Heart right ventricle (tissue), 16 donors: ENCODE results near the gene PRPS1. TPM values are rescaled to one million over a fixed set of nuclear protein-coding genes. Genes with fewer than 3 reads are reported as not detected.

ENCODE experiments used
- ATAC-seq, 8 donors: fragments of 200-7000 bp; cut with Tn5 transposase; one replicate each; pipeline ENCODE4 v1.9.1; 2020; ENCODE audit warnings: mild to moderate bottlenecking in 8 of 8, moderate library complexity in 8 of 8, moderate number of reproducible peaks in 1 of 8
- DNase-seq, 2 donors: peaks; one replicate each; pipeline ENCODE4 v3.0.0-alpha.2; 2020
- H3K27ac ChIP-seq, 10 donors: fragments of 200-600 bp; sonication (generic) in 2 of 10; one replicate each; pipeline versions ENCODE4 v1.5.0 to v1.8.0; 2020 to 2022; ENCODE audit warnings: mild to moderate bottlenecking in 3 of 10
- H3K27me3 ChIP-seq, 7 donors: fragments of 200-600 bp; one replicate each; pipeline ENCODE4 v1.8.0; 2021 to 2022; ENCODE audit warnings: mild to moderate bottlenecking in 2 of 7
- H3K36me3 ChIP-seq, 9 donors: fragments of 200-600 bp; sonication (generic) in 1 of 9; one replicate each; pipeline versions ENCODE4 v1.5.0 to v1.8.0; 2020 to 2022; ENCODE audit warnings: mild to moderate bottlenecking in 2 of 9
- H3K4me1 ChIP-seq, 9 donors: fragments of 200-600 bp; sonication (generic) in 1 of 9; one replicate each; pipeline versions ENCODE4 v1.5.0 to v1.8.0; 2020 to 2022; ENCODE audit warnings: mild to moderate bottlenecking in 4 of 9
- H3K4me3 ChIP-seq, 10 donors: fragments of 200-600 bp; sonication (generic) in 2 of 10; one replicate each; pipeline versions ENCODE4 v1.5.0 to v1.8.0; 2020 to 2022; ENCODE audit warnings: mild to moderate bottlenecking in 7 of 10, moderate library complexity in 2 of 10
- H3K9me3 ChIP-seq, 11 donors: fragments of 200-600 bp in 10 of 11; sonication (generic) in 2 of 11; one replicate each; pipeline versions ENCODE4 v1.5.0 to v1.8.0; 2013 to 2022; ENCODE audit warnings: mild to moderate bottlenecking in 2 of 11, control low read depth in 1 of 11, moderate library complexity in 1 of 11
- CTCF ChIP-seq, 9 donors: fragments of 200-600 bp; sonication (generic) in 2 of 9; IDR thresholded peaks; one replicate each; pipeline versions ENCODE4 v1.5.0 to v1.8.0; 2021 to 2022; ENCODE audit warnings: antibody characterized with exemption in 9 of 9, mild to moderate bottlenecking in 5 of 9, moderate library complexity in 1 of 9
- WGBS, 2 donors: extraction: QIAGEN DNeasy Blood & Tissue Kit; methylation state at CpG; one replicate each; pipeline ENCODE4 v1.1.7; 2013; ENCODE audit warnings: inconsistent platforms in 1 of 2; 5-methylcytosine and 5-hydroxymethylcytosine counted together
- intact Hi-C, 10 donors: fragments of 100-400 bp; cut with DNase I; formaldehyde crosslinking; loops; one replicate each; pipeline versions ENCODE4 v1.11.1 to v1.14.2; 2022
- polyA plus RNA-seq, 2 donors: library from polyadenylated mRNA; stranded (reverse); fragments of 200-250 nt; gene quantifications; one replicate each; pipeline ENCODE4 v1.2.3, GENCODE V29; 2013
- total RNA-seq, 10 donors: library from RNA; stranded (reverse); fragmentation: NEBNext Ultra II Directional in 3 of 10; extraction: Animal tissue kit (Norgen Biotek cat#: 25700) in 3 of 10; gene quantifications; one replicate each; pipeline versions ENCODE4 v1.2.1 to v1.2.4, GENCODE V29; 2021 to 2023
- donor health status: Arrhythmogenic right ventricular cardiomyopathy.
- donor health status: ischemic (EF 13 %, LVEDD 7.1; RV severe dilation, severe dysfunction).
- donor health status: healthy with polysubstance abuse.
- donor health status: DM: no; HTN: yes; CAD: no.
- donor health status: DM: no; HTN: no; CAD: no.
- donor health status: ischemic (EF 25% LVEDD 6.9; RV normal size, moderate dysfunction).
- donor health status: ischemic (EF 25% LVEDD 5.7; RV mildly dilated, moderate dysfunction).
- donor health status: healthy.
- donor health status: DM: yes; HTN: yes; CAD: no.
- donor health status: Ischemic cardiomyopathy.
- donor health status: ischemic (EF 35%, LVEDD 5.7; RV mildly dilated, moderate dysfunction).
- donor health status: nonischemic (EF 11% LVEDD 7.7; RV severe dilation, severe dysfunction).
- donor health status: DM: yes; HTN: yes; CAD: no.
- donor health status: PGD.
- donor health status: ischemic (EF 29% LVEDD 5.4; RV normal size, mild dysfunction).
- donor health status: nonischemic (EF 23%, LVEDD 6.1; RV moderate dilation, normal function).

The PRPS1 gene
- total and polyA plus RNA-seq, 12 donors: 4.9 to 31.6 (median 27.0) TPM

GRCh38 chrX:107678957-107679740 is 50.8 kb downstream of the PRPS1 start:
- DNase-seq: peak; percentile 66 to 83
- TF ChIP-seq CTCF (IDR thresholded peaks at IDR 0.05): no peak
- ATAC-seq: peak in 7 of 8 donors; percentile 24 to 54 (median 44)
- Histone ChIP-seq H3K4me3 (no peak overlapping the region), H3K4me1 (peaks cover 3 to 67% (median 47%) of the 10 kb centered on the region in 9 donors), H3K27ac (peak overlapping the region; percentile 65 to 92 (median 90)), H3K36me3 (no peaks in the 10 kb centered on the region), H3K9me3 (no peaks in the 10 kb centered on the region), H3K27me3 (peaks cover 0 to 58% (median 0%) of the 10 kb centered on the region in 7 donors)
- intact Hi-C loops: loop anchor here in 6 of 10 donors (5.0 to 10.0 kb wide), 4 partner anchors 33 to 53 kb away; no protein-coding TSS in a partner anchor
- WGBS, 2 donors: 73 to 74% methylated on average over 7 to 8 of the region's 8 CpGs

- DNase-seq (no peak), ATAC-seq (no peak)
- no peak overlapping the region for H3K4me3 ChIP-seq
- 97 to 100% methylated on average over 3 of the region's 3 CpGs for WGBS, 2 donors
- H3K4me1 ChIP-seq: peaks cover 3 to 66% (median 45%) of the 10 kb centered on the region in 9 donors
- TF ChIP-seq CTCF (IDR thresholded peaks at IDR 0.05): no peak
- H3K36me3 ChIP-seq: no peaks in the 10 kb centered on the region
- H3K27me3 ChIP-seq: peaks cover 0 to 50% (median 0%) of the 10 kb centered on the region in 7 donors
- H3K9me3 ChIP-seq: no peaks in the 10 kb centered on the region
- intact Hi-C loops: no loop called here
- H3K27ac ChIP-seq: peak overlapping the region in 2 of 10 donors; percentile 9 to 16
Measured at GRCh38 chrX:107682256-107682655, 53.9 kb downstream of the PRPS1 start.

- H3K36me3 ChIP-seq: no peaks in the 10 kb centered on the region
- no peak for TF ChIP-seq CTCF (IDR thresholded peaks at IDR 0.05)
- H3K9me3 ChIP-seq: no peaks in the 10 kb centered on the region
- DNase-seq: no peak
- WGBS, 2 donors: 21 to 36% methylated on average over 4 of the region's 4 CpGs
- no peak overlapping the region for H3K4me3 ChIP-seq
- H3K4me1 ChIP-seq: peaks cover 3 to 58% (median 34%) of the 10 kb centered on the region in 9 donors
- ATAC-seq: peak in 7 of 8 donors; percentile 7 to 68 (median 43)
- peak overlapping the region in 8 of 10 donors; percentile 12 to 81 (median 56) for H3K27ac ChIP-seq
- intact Hi-C loops: no loop called here
- H3K27me3 ChIP-seq: peaks cover 0 to 42% (median 0%) of the 10 kb centered on the region in 7 donors
Measured at GRCh38 chrX:107683124-107683895, 55.0 kb downstream of the PRPS1 start.

- DNase-seq: no peak
- no peaks in the 10 kb centered on the region for H3K36me3 ChIP-seq
- H3K27me3 ChIP-seq: peaks cover 0 to 37% (median 0%) of the 10 kb centered on the region in 7 donors
- TF ChIP-seq CTCF (IDR thresholded peaks at IDR 0.05): no peak
- no peak overlapping the region for H3K4me3 ChIP-seq
- 70 to 77% methylated on average over 3 of the region's 3 CpGs for WGBS, 2 donors
- H3K4me1 ChIP-seq: peaks cover 3 to 53% (median 30%) of the 10 kb centered on the region in 9 donors
- peak overlapping the region; percentile 27 to 81 (median 46) for H3K27ac ChIP-seq
- intact Hi-C loops: no loop called here
- no peak for ATAC-seq
- H3K9me3 ChIP-seq: no peaks in the 10 kb centered on the region
Measured at GRCh38 chrX:107683931-107684330, 55.6 kb downstream of the PRPS1 start.
